ENCODE data around the gene BUD31. TPM values are rescaled to one million over a fixed set of nuclear protein-coding genes. Genes with fewer than 3 reads are reported as not detected.

BUD31 gene
- total and polyA plus RNA-seq, 2 of the 13 experiments (the other 11 are each of a cell fraction or from before 2014, with no cell fraction given), result 35.1 to 79.1 TPM

GRCh38 chr7:99452541-99452940 is 43.8 kb downstream of the BUD31 start (continued):
- no peak for TF ChIP-seq SNAPC4 (CRISPR knock-in tag; IDR thresholded peaks at IDR 0.05)
- no peak for TF ChIP-seq POLR2AphosphoS5 (IDR thresholded peaks at IDR 0.05; ENCODE audit: low read depth, low read length)
- TF ChIP-seq ZNF652 (CRISPR knock-in tag; IDR thresholded peaks at IDR 0.05; ENCODE audit: borderline replicate concordance, low read depth), result no peak
- TF ChIP-seq WIZ (CRISPR knock-in tag; IDR thresholded peaks at IDR 0.05), result no peak
- TF ChIP-seq U2AF1 (optimal IDR thresholded peaks at IDR 0.05; ENCODE audit: low read depth, low read length), result no peak
- TF ChIP-seq ZNF687 (CRISPR knock-in tag; IDR thresholded peaks at IDR 0.05), result 0 out of 2 replicates have a peak, but pooled peaks have one; percentile 1
- TF ChIP-seq AGO2 (optimal IDR thresholded peaks at IDR 0.05; ENCODE audit: low read depth, low read length), result peak; percentile 40

Data from HepG2 (cell line).